22Rv1 (cell line): Measurements from ENCODE around the gene C6orf47.

Experiments
- CTCF ChIP-seq: fragments of 450-650 bp; IDR thresholded peaks from 2 replicates; pipeline ENCODE4 v1.5.1; 2017; ENCODE audit warnings: mild to moderate bottlenecking
- ZFX ChIP-seq: fragments of 450-650 bp; IDR thresholded peaks from 2 replicates; pipeline ENCODE4 v1.6.1; 2017; ENCODE audit warnings: antibody characterized with exemption, borderline replicate concordance

DNA sequence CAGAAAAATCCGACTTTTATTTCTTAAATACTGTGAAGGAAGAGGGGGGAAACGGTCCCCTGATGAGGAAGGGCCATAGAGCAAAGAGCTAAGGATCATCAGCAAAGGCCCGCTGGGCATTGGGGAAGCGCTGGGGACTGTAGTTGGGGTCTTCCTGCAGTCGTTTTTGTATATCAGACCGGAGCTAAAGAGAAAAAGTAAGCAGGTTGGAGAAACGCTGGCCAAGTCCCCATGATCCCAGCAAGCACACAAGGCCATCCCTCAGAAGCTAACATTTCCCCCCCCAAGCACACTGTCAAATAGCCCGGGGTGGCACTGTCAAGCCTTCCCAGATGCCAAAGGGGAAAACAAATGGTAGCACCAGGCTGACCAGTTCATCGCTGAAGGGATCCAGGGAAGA, 21.5 kb downstream of the C6orf47 start:
- TF ChIP-seq ZFX (no peak), CTCF (no peak)
